K562 (cell line): ENCODE measurements around the gene PDE1A. TPM values are rescaled to one million over a fixed set of nuclear protein-coding genes. Genes with fewer than 3 reads are reported as not detected.

Experiments
- ATAC-seq: fragments of 200-7000 bp; cut with Tn5 transposase; 3 replicates; pipeline ENCODE4 v1.9.1; 2020; ENCODE audit warnings: moderate library complexity
- BruUV-seq: library from RNA; stranded (reverse); fragments of 400-500 nt; replicated peaks from 2 replicates; lab custom pipeline; 2021; lab: Mats Ljungman, UMichigan
- CTCF ChIA-PET: fragments of 300-600 bp; formaldehyde crosslinking; extraction: SDS; loops from one replicate; lab custom pipeline; 2021; ENCODE audit warnings: low intra/inter-chr PET ratio; lab: Yijun Ruan, JAX
- POLR2A ChIA-PET: fragments of 300-600, 350-650 bp; sonication (Branson Sonifier 250); formaldehyde crosslinking; extraction: SDS; loops from one replicate; lab custom pipeline; 2021; ENCODE audit warnings: antibody characterized with exemption, inconsistent platforms; lab: Yijun Ruan, JAX
- DNase-seq, 4 experiments: peaks; one replicate each; pipeline versions ENCODE4 v3.0.0 to v3.0.0-alpha.2; 2011 to 2018; ENCODE audit warnings: low spot score in 3 of 4, mixed read lengths in 3 of 4; ENCODE audit errors: extremely low read depth in 1 of 4
- FAIRE-seq: peaks from 2 replicates; lab custom pipeline; 2011; peaks lifted over from hg19 to GRCh38; lab: Jason Lieb, UNC
- H2AFZ ChIP-seq: 2 replicates; pipeline ENCODE4 v1.6.0; 2011; ENCODE audit warnings: low read depth, low read length, control low read depth, inconsistent platforms
- H3K27ac ChIP-seq: fragments of 200-600 bp; 3 replicates; pipeline ENCODE4 v1.8.0; 2011; ENCODE audit warnings: low read depth, mild to moderate bottlenecking, control low read depth, inconsistent platforms, low read length, moderate library complexity, mixed read lengths; ENCODE audit errors: extremely low read depth
- H3K27me3 ChIP-seq, 2 experiments: fragments of 300-600 bp in 1 of 2; 2 replicates in 1 of 2; 3 replicates in 1 of 2; pipeline versions ENCODE4 v1.6.0 to v1.8.0; 2011; ENCODE audit warnings: inconsistent platforms in 2 of 2, low read length in 2 of 2, mild to moderate bottlenecking in 1 of 2, mixed read lengths in 1 of 2, moderate library complexity in 1 of 2; ENCODE audit not compliant: control insufficient read depth in 2 of 2, insufficient read depth in 2 of 2
- H3K36me3 ChIP-seq: fragments of 300-600 bp; 3 replicates; pipeline ENCODE4 v1.8.0; 2011; ENCODE audit warnings: mild to moderate bottlenecking, low read length, inconsistent platforms; ENCODE audit not compliant: control insufficient read depth, insufficient read depth
- H3K4me1 ChIP-seq, 2 experiments: fragments of 200-600 bp in 1 of 2; replicated peaks in 1 of 2; 2 replicates in 1 of 2; 3 replicates in 1 of 2; pipeline versions ENCODE4 v1.5.1 to v1.8.0; 2011; ENCODE audit warnings: inconsistent platforms in 2 of 2, low read length in 2 of 2, mild to moderate bottlenecking in 1 of 2, mixed read lengths in 1 of 2, moderate library complexity in 1 of 2; ENCODE audit not compliant: control insufficient read depth in 2 of 2, insufficient read depth in 2 of 2
- H3K4me2 ChIP-seq: 2 replicates; pipeline ENCODE4 v1.6.1; 2011; ENCODE audit warnings: low read length, control low read depth, inconsistent platforms, mixed read lengths; ENCODE audit not compliant: insufficient read depth
- H3K4me3 ChIP-seq: fragments of 200-600 bp; sonication (generic), shearing (Covaris generic); 2 replicates; pipeline ENCODE4 v1.5.1; 2016; ENCODE audit warnings: control low read depth, inconsistent platforms
- H3K79me2 ChIP-seq: fragments of 200-600 bp; 3 replicates; pipeline ENCODE4 v1.8.0; 2011; ENCODE audit warnings: low read length, inconsistent platforms; ENCODE audit not compliant: control insufficient read depth, insufficient read depth
- H3K9ac ChIP-seq, 2 experiments: 2 replicates each; pipeline versions ENCODE4 v1.6.0 to v1.6.1; 2011; ENCODE audit warnings: low read depth in 2 of 2, low read length in 2 of 2, control low read depth in 1 of 2, inconsistent platforms in 1 of 2, mild to moderate bottlenecking in 1 of 2, mixed read lengths in 1 of 2; ENCODE audit not compliant: insufficient read depth in 1 of 2
- H3K9me1 ChIP-seq: one replicate; pipeline ENCODE4 v1.6.0; 2011; ENCODE audit warnings: inconsistent platforms, mild to moderate bottlenecking, low read length, moderate library complexity; ENCODE audit not compliant: control insufficient read depth, insufficient read depth
- H3K9me3 ChIP-seq: replicated peaks from 2 replicates; pipeline ENCODE4 v1.5.1; 2011; ENCODE audit warnings: low read depth, low read length, inconsistent platforms; ENCODE audit not compliant: control insufficient read depth, insufficient read depth
- H4K20me1 ChIP-seq: replicated peaks from 2 replicates; pipeline ENCODE4 v1.6.1; 2011; ENCODE audit warnings: low read length, inconsistent platforms, mixed read lengths; ENCODE audit not compliant: control insufficient read depth, insufficient read depth
- E2F8 ChIP-seq: fragments of 450-650 bp; IDR thresholded peaks from 2 replicates; pipeline ENCODE4 v1.7.1; 2018; ENCODE audit warnings: mild to moderate bottlenecking, low read depth; ENCODE audit not compliant: partially characterized antibody
- FOXO4 ChIP-seq: fragments of 450-650 bp; formaldehyde crosslinking; IDR thresholded peaks from 2 replicates; pipeline ENCODE4 v1.4.0; 2020; ENCODE audit warnings: mild to moderate bottlenecking, moderate library complexity
- HDAC1 ChIP-seq, 2 experiments: fragments of 450-650 bp; IDR thresholded peaks; 2 replicates each; pipeline ENCODE4 v1.6.1; 2016 to 2017; ENCODE audit warnings: inconsistent platforms in 1 of 2, mild to moderate bottlenecking in 1 of 2, moderate library complexity in 1 of 2
- MECOM ChIP-seq: fragments of 250-450 bp; sonication (Bioruptor Pico); IDR thresholded peaks from 2 replicates; pipeline ENCODE4 v1.8.0; 2022; ENCODE audit warnings: inconsistent platforms
- PHB2 ChIP-seq: fragments of 450-650 bp; IDR thresholded peaks from 2 replicates; pipeline ENCODE4 v1.6.1; 2017; ENCODE audit warnings: low read depth
- POLR3A ChIP-seq: IDR thresholded peaks from 2 replicates; pipeline ENCODE4 v1.6.1; 2011; ENCODE audit warnings: borderline replicate concordance, mild to moderate bottlenecking, moderate library complexity; ENCODE audit not compliant: insufficient read length, insufficient read depth; ENCODE audit errors: extremely low read depth
- SRSF3 ChIP-seq: fragments of 200-400 bp; formaldehyde crosslinking; IDR thresholded peaks from 2 replicates; pipeline ENCODE4 v1.6.1; 2016; ENCODE audit warnings: mild to moderate bottlenecking, low read length, moderate library complexity; ENCODE audit not compliant: insufficient read depth
- XRCC3 ChIP-seq: fragments of 450-650 bp; IDR thresholded peaks from 2 replicates; pipeline ENCODE4 v1.6.1; 2017; ENCODE audit warnings: mild to moderate bottlenecking, moderate library complexity
- ZFX ChIP-seq: sonication (generic); formaldehyde crosslinking; IDR thresholded peaks from 2 replicates; pipeline ENCODE4 v1.8.0; 2022; ENCODE audit warnings: mild to moderate bottlenecking, missing genetic modification reagents, moderate library complexity
- WGBS: fragments of 100-300 bp; shearing (Covaris generic); methylation state at CpG from one replicate; pipeline ENCODE4 v1.1.6; 2016; ENCODE audit warnings: low coverage, mixed read lengths; ENCODE audit not compliant: insufficient coverage; ENCODE audit errors: missing lambda C conversion rate; 5-methylcytosine and 5-hydroxymethylcytosine counted together
- in situ Hi-C: fragments of 300-500 bp; cut with MboI; formaldehyde crosslinking; loops from 4 replicates; pipeline ENCODE4 v1.15.0; 2018; ENCODE audit warnings: inconsistent platforms, mixed read lengths
- intact Hi-C: fragments of 100-400 bp; cut with micrococcal nuclease; formaldehyde crosslinking; loops from 2 replicates; pipeline ENCODE4 v1.14.2; 2022
- polyA plus RNA-seq, 8 experiments: library from polyadenylated mRNA; depleted of rRNA in 4 of 8; stranded (reverse) in 5 of 8; unstranded in 3 of 8; fragments of >200 nt; fragmentation: Nextera tagmentation in 2 of 8; fragmentation: Illumina TruSeq in 1 of 8; extraction: Ambion mirVana in 2 of 8; extraction: Trizol in 1 of 8; gene quantifications; 2 replicates each; pipeline versions ENCODE4 v1.2.1 to v1.2.3, GENCODE V29; 2011 to 2014; ENCODE audit warnings: inconsistent platforms in 1 of 8, missing spikeins in 1 of 8
- total RNA-seq, 7 experiments: library from RNA; depleted of rRNA in 6 of 7; stranded (reverse); fragments of >200 nt in 6 of 7; fragmentation: Illumina TruSeq in 2 of 7; extraction: Trizol in 2 of 7; gene quantifications; 2 replicates each; pipeline versions ENCODE4 v1.2.1 to v1.2.3, GENCODE V29; 2011 to 2021; ENCODE audit warnings: low replicate concordance in 1 of 7
- TF ChIP-seq, protein P1 (sequence below): fragments of 250-450 bp; sonication (Bioruptor Pico); IDR thresholded peaks from 2 replicates; pipeline ENCODE4 v1.4.0; 2020; ENCODE audit warnings: mild to moderate bottlenecking, moderate library complexity
- TF ChIP-seq, protein P2 (sequence below): sonication (generic); formaldehyde crosslinking; IDR thresholded peaks from 2 replicates; pipeline ENCODE4 v1.8.0; 2022; ENCODE audit warnings: mild to moderate bottlenecking, missing genetic modification reagents
- TF ChIP-seq, protein P3 (sequence below): fragments of 450-650 bp; IDR thresholded peaks from 2 replicates; pipeline ENCODE4 v1.6.1; 2017; ENCODE audit warnings: antibody characterized with exemption

Gene PDE1A
- total and polyA plus RNA-seq, 9 of the 15 experiments (the other 6 are each of a cell fraction or from before 2014, with no cell fraction given): 0.14 to 0.91 (median 0.32) TPM

DNA sequence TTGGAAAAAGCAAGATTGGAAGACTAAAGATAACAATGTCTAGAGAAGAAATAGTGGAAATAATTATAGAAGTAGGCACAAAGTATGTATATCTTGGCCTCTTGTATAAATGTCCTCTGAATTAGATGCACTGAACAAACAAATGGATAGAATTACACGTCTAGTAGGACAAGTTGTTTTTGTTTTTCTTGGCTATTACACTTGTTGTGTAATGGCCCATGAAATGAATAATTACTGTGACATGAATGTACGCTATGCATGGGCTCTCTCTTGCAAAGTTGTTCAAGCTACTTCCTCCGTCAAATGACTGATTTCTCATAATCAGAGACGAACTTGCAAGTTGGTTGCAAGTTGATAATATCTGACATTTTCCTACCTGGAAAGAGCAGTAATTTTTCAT, 126.2 kb downstream of the PDE1A start:
- no peaks in the 10 kb centered on the region for H3K79me2 ChIP-seq
- H3K9ac ChIP-seq: no peak overlapping the region
- H4K20me1 ChIP-seq: no peaks in the 10 kb centered on the region
- intact Hi-C loops: no loop called here
- H2AFZ ChIP-seq: no peak overlapping the region
- 0% methylated on average over 4 of the region's 4 CpGs for WGBS
- H3K4me2 ChIP-seq: no peak overlapping the region
- in situ Hi-C loops: no loop called here
- no peak overlapping the region for H3K4me3 ChIP-seq
- FAIRE-seq (no peak), DNase-seq (no peak), ATAC-seq (no peak)
- H3K27ac ChIP-seq: no peak overlapping the region
- BruUV-seq: no TSS peak
- no peaks in the 10 kb centered on the region for H3K27me3 ChIP-seq
- ChIA-PET POLR2A (no interaction called here), CTCF (no interaction called here)
- no peaks in the 10 kb centered on the region for H3K4me1 ChIP-seq
- H3K36me3 ChIP-seq: no peaks in the 10 kb centered on the region
- H3K9me1 ChIP-seq: no peaks in the 10 kb centered on the region
- no peaks in the 10 kb centered on the region; the same call in 1 of the 2 replicates for H3K9me3 ChIP-seq
- TF ChIP-seq XRCC3 (no peak), FOXO4 (CRISPR knock-in tag) (no peak), MECOM (CRISPR knock-in tag) (no peak), ZFX (CRISPR knock-in tag) (no peak), PHB2 (no peak), SRSF3 (no peak), POLR3A (no peak), HDAC1 (IDR thresholded peaks at IDR 0.05) (no peak), E2F8 (no peak)
- TF ChIP-seq, protein P1, sequence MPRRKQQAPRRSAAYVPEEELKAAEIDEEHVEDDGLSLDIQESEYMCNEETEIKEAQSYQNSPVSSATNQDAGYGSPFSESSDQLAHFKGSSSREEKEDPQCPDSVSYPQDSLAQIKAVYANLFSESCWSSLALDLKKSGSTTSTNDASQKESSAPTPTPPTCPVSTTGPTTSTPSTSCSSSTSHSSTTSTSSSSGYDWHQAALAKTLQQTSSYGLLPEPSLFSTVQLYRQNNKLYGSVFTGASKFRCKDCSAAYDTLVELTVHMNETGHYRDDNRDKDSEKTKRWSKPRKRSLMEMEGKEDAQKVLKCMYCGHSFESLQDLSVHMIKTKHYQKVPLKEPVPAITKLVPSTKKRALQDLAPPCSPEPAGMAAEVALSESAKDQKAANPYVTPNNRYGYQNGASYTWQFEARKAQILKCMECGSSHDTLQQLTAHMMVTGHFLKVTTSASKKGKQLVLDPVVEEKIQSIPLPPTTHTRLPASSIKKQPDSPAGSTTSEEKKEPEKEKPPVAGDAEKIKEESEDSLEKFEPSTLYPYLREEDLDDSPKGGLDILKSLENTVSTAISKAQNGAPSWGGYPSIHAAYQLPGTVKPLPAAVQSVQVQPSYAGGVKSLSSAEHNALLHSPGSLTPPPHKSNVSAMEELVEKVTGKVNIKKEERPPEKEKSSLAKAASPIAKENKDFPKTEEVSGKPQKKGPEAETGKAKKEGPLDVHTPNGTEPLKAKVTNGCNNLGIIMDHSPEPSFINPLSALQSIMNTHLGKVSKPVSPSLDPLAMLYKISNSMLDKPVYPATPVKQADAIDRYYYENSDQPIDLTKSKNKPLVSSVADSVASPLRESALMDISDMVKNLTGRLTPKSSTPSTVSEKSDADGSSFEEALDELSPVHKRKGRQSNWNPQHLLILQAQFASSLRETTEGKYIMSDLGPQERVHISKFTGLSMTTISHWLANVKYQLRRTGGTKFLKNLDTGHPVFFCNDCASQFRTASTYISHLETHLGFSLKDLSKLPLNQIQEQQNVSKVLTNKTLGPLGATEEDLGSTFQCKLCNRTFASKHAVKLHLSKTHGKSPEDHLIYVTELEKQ (CRISPR knock-in tag): no peak
- TF ChIP-seq, protein P2, sequence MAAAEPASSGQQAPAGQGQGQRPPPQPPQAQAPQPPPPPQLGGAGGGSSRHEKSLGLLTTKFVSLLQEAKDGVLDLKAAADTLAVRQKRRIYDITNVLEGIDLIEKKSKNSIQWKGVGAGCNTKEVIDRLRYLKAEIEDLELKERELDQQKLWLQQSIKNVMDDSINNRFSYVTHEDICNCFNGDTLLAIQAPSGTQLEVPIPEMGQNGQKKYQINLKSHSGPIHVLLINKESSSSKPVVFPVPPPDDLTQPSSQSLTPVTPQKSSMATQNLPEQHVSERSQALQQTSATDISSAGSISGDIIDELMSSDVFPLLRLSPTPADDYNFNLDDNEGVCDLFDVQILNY: no peak
- TF ChIP-seq, protein P3, sequence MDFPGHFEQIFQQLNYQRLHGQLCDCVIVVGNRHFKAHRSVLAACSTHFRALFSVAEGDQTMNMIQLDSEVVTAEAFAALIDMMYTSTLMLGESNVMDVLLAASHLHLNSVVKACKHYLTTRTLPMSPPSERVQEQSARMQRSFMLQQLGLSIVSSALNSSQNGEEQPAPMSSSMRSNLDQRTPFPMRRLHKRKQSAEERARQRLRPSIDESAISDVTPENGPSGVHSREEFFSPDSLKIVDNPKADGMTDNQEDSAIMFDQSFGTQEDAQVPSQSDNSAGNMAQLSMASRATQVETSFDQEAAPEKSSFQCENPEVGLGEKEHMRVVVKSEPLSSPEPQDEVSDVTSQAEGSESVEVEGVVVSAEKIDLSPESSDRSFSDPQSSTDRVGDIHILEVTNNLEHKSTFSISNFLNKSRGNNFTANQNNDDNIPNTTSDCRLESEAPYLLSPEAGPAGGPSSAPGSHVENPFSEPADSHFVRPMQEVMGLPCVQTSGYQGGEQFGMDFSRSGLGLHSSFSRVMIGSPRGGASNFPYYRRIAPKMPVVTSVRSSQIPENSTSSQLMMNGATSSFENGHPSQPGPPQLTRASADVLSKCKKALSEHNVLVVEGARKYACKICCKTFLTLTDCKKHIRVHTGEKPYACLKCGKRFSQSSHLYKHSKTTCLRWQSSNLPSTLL: no peak
